KMS-11 (cell line): ENCODE data around the gene DSG3.

Experiments
- H2AFZ ChIP-seq: fragments of 200-600 bp; sonication (generic); 2 replicates; pipeline ENCODE4 v1.6.1; 2016; ENCODE audit warnings: antibody characterized with exemption, mixed run types, low read depth
- H3K27ac ChIP-seq: fragments of 200-600 bp; sonication (generic); 2 replicates; pipeline ENCODE4 v1.6.1; 2016; ENCODE audit warnings: mild to moderate bottlenecking, mixed run types
- H3K27me3 ChIP-seq: fragments of 200-600 bp; sonication (generic); 2 replicates; pipeline ENCODE4 v1.6.1; 2017; ENCODE audit warnings: mild to moderate bottlenecking, low read depth, mixed run types, moderate library complexity; ENCODE audit not compliant: insufficient read depth
- H3K36me3 ChIP-seq: fragments of 200-600 bp; sonication (generic); 2 replicates; pipeline ENCODE4 v1.6.1; 2017; ENCODE audit warnings: mild to moderate bottlenecking, mixed run types; ENCODE audit not compliant: insufficient read depth
- H3K4me1 ChIP-seq: fragments of 200-600 bp; sonication (generic); 2 replicates; pipeline ENCODE4 v1.6.1; 2016; ENCODE audit warnings: mild to moderate bottlenecking, low read depth, mixed run types; ENCODE audit not compliant: poor library complexity, severe bottlenecking
- H3K4me2 ChIP-seq: fragments of 200-600 bp; sonication (generic); 2 replicates; pipeline ENCODE4 v1.7.0; 2016; ENCODE audit warnings: mild to moderate bottlenecking, mixed run types
- H3K4me3 ChIP-seq: fragments of 200-600 bp; sonication (generic); IDR thresholded peaks from 2 replicates; pipeline ENCODE4 v1.6.1; 2017; ENCODE audit warnings: low read depth, low read length, mixed read lengths; ENCODE audit not compliant: insufficient read depth
- H3K79me2 ChIP-seq: fragments of 200-600 bp; sonication (generic); 2 replicates; pipeline ENCODE4 v1.6.1; 2016; ENCODE audit warnings: low read depth, mixed run types; ENCODE audit not compliant: insufficient read depth
- H3K9ac ChIP-seq: fragments of 200-600 bp; sonication (generic); 2 replicates; pipeline ENCODE4 v1.6.1; 2016; ENCODE audit warnings: mild to moderate bottlenecking, mixed run types
- H4K20me1 ChIP-seq: fragments of 200-600 bp; sonication (generic); 2 replicates; pipeline ENCODE4 v1.6.1; 2016; ENCODE audit warnings: mild to moderate bottlenecking, mixed run types; ENCODE audit not compliant: insufficient read depth
- CTCF ChIP-seq: fragments of 200-600 bp; sonication (generic); conservative IDR thresholded peaks from 2 replicates; pipeline ENCODE4 v1.6.1; 2017; ENCODE audit warnings: low read depth, mild to moderate bottlenecking, antibody characterized with exemption, low read length, moderate library complexity, mixed read lengths

The DSG3 gene

GRCh38 chr18:31426871-31427406, 20.6 kb upstream of the DSG3 start:
- no peak for TF ChIP-seq CTCF
- Histone ChIP-seq H3K36me3 (no peaks in the 10 kb centered on the region), H3K4me1 (peaks cover 10% of the 10 kb centered on the region), H3K9ac (no peak overlapping the region), H3K27me3 (no peaks in the 10 kb centered on the region), H2AFZ (no peak overlapping the region), H4K20me1 (no peaks in the 10 kb centered on the region), H3K27ac (no peak overlapping the region), H3K4me2 (no peak overlapping the region), H3K4me3 (no peak overlapping the region), H3K79me2 (no peaks in the 10 kb centered on the region)

- H3K36me3 ChIP-seq: no peaks in the 10 kb centered on the region
- H3K9ac ChIP-seq: no peak overlapping the region
- no peak overlapping the region for H3K4me2 ChIP-seq
- no peaks in the 10 kb centered on the region for H4K20me1 ChIP-seq
- TF ChIP-seq CTCF: no peak
- peaks cover 22% of the 10 kb centered on the region for H3K4me1 ChIP-seq
- H2AFZ ChIP-seq: no peak overlapping the region
- H3K27ac ChIP-seq: no peak overlapping the region
- H3K4me3 ChIP-seq: no peak overlapping the region
- H3K79me2 ChIP-seq: no peaks in the 10 kb centered on the region
- H3K27me3 ChIP-seq: no peaks in the 10 kb centered on the region
Measured at GRCh38 chr18:31428211-31428610, 19.3 kb upstream of the DSG3 start.

- Histone ChIP-seq H3K79me2 (no peaks in the 10 kb centered on the region), H3K27me3 (no peaks in the 10 kb centered on the region), H3K4me2 (no peak overlapping the region), H3K9ac (no peak overlapping the region), H3K36me3 (no peaks in the 10 kb centered on the region), H3K4me3 (no peak overlapping the region), H3K4me1 (peaks cover 23% of the 10 kb centered on the region), H2AFZ (no peak overlapping the region), H4K20me1 (no peaks in the 10 kb centered on the region), H3K27ac (no peak overlapping the region)
- no peak for TF ChIP-seq CTCF
Measured at GRCh38 chr18:31429623-31430022, 17.9 kb upstream of the DSG3 start.

- H2AFZ ChIP-seq: no peak overlapping the region
- H3K9ac ChIP-seq: no peak overlapping the region
- H3K4me2 ChIP-seq: no peak overlapping the region
Measured at GRCh38 chr18:31430072-31430471, 17.5 kb upstream of the DSG3 start.

More at GRCh38 chr18:31430072-31430471, 17.5 kb upstream of the DSG3 start:
- Histone ChIP-seq H3K36me3 (no peaks in the 10 kb centered on the region), H4K20me1 (no peaks in the 10 kb centered on the region), H3K4me1 (peaks cover 23% of the 10 kb centered on the region), H3K79me2 (no peaks in the 10 kb centered on the region), H3K27ac (no peak overlapping the region), H3K27me3 (no peaks in the 10 kb centered on the region), H3K4me3 (no peak overlapping the region)
- no peak for TF ChIP-seq CTCF
